ENCODE data around the gene PDLIM5.

Gene PDLIM5

GRCh38 chr4:94446386-94446785 is 5.4 kb upstream of the PDLIM5 start:
- CTCF ChIA-PET, result no interaction called here
- no peak for DNase-seq (ENCODE audit: extremely low spot score)
- TF ChIP-seq SP1 (IDR thresholded peaks at IDR 0.05), result no peak
- TF ChIP-seq FOXA1 (IDR thresholded peaks at IDR 0.05), result no peak
- no peak for TF ChIP-seq ARNT (IDR thresholded peaks at IDR 0.05)
- TF ChIP-seq HDGF (IDR thresholded peaks at IDR 0.05; ENCODE audit: borderline replicate concordance), result no peak
- TF ChIP-seq SUZ12 (IDR thresholded peaks at IDR 0.05), result no peak
- TF ChIP-seq L3MBTL2 (conservative IDR thresholded peaks at IDR 0.05), result no peak
- no peak for TF ChIP-seq CTBP1 (IDR thresholded peaks at IDR 0.05; ENCODE audit: borderline replicate concordance)
- TF ChIP-seq ZNF384 (IDR thresholded peaks at IDR 0.05), result no peak
- TF ChIP-seq FOXK2 (IDR thresholded peaks at IDR 0.05), result no peak
- no peak for TF ChIP-seq PKNOX1 (IDR thresholded peaks at IDR 0.05)
- TF ChIP-seq ELF4 (IDR thresholded peaks at IDR 0.05), result no peak
- TF ChIP-seq BHLHE40 (IDR thresholded peaks at IDR 0.05; ENCODE audit: borderline replicate concordance), result no peak
- TF ChIP-seq NFRKB (IDR thresholded peaks at IDR 0.05), result no peak
- no peak for TF ChIP-seq TARDBP (IDR thresholded peaks at IDR 0.05)
- POLR2A ChIA-PET, result no interaction called here

DNA sequence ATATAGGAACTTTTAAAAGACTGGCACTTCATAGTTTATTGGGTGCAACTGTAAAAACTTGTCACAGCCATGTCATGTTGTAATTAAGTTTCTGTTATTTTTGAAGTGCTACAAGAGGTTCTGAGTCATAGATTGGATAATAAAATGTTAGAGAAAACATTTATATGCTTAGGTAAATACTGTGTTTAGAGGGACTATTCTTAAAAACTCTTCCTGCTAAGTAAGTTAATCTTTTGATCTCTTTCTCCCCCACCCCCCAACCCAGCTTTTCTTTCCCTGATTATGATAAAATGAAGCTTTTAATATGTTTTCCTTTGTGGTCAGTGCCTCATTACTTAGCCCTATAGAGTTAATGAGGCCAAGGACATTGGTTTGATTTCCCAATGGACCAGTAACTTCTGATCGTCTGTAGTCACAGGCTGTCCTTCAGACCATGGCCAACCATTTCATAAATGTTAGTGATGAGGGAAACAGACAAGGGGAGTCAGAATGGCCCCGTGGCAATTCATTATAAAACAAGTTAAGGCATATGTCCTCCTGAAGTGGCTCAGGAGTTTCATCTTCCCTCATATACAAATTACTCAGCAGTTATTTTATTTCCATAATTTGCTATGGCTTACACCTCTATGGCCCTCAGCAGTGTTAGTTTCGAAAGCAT is 3.9 kb upstream of the PDLIM5 start:
- ChIA-PET CTCF (no interaction called here), POLR2A (no interaction called here)
- peak; percentile 61 for TF ChIP-seq PKNOX1 (IDR thresholded peaks at IDR 0.05)
- TF ChIP-seq NFRKB (IDR thresholded peaks at IDR 0.05), result no peak
- TF ChIP-seq SUZ12 (IDR thresholded peaks at IDR 0.05), result no peak
- DNase-seq (ENCODE audit: extremely low spot score), result no peak

GRCh38 chr4:94448815-94449375 is 2.8 kb upstream of the PDLIM5 start:
- no peak for TF ChIP-seq ARNT (IDR thresholded peaks at IDR 0.05)
- ChIA-PET CTCF (interaction anchor here (0.7 to 1.3 kb wide), 5 partner anchors 9 to 42 kb away, joined by 3 to 4 read pairs (median 3); no protein-coding TSS in a partner anchor), POLR2A (interaction anchor here (0.8 kb wide), 1 partner anchor 36 kb away, joined by 3 read pairs; no protein-coding TSS in a partner anchor)
- no peak for DNase-seq (ENCODE audit: extremely low spot score)

DNA sequence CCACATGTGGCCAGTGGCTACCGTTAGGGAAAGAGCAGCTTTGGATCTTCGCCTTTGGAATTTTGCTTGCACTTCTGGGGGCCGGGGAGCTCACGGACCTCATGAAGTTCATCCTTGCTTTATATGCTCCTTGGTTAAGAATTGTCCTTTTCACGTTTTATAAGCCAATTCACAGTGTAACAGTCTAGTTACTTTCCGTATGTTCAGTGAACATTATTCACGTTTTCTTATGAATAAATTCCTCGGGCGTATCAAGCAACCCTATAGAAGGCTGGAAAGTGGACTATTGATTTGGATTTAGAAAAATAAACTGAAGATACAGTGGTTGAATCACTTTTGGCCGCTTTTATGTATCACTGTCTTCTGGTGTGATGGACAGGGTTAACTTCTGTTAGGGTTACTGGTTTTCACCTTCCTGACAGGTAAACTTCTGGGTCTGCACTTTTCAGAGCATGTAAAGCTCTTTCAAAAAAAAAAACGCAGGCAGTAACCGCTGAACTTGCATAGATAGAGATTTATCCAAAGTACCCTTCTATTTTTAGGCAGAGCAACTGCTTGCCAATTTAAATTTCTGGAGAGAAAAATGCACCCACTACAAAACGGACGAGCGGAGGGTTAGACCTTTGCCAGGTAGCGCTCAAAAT is 569 bp upstream of the PDLIM5 start:
- POLR2A ChIA-PET, result no interaction called here
- CTCF ChIA-PET, result interaction anchor here (0.7 kb wide), 1 partner anchor 23 kb away, joined by 3 read pairs; no protein-coding TSS in a partner anchor

GRCh38 chr4:94452476-94453371 is 982 bp downstream of the PDLIM5 start:
- CTCF ChIA-PET, result interaction anchor here (0.7 to 1.0 kb wide), 2 partner anchors 11 to 1481 kb away, joined by 3 read pairs; no protein-coding TSS in a partner anchor
- no peak for TF ChIP-seq BHLHE40 (IDR thresholded peaks at IDR 0.05; ENCODE audit: borderline replicate concordance)
- no peak for TF ChIP-seq ZNF384 (IDR thresholded peaks at IDR 0.05)
- no peak for TF ChIP-seq FOXK2 (IDR thresholded peaks at IDR 0.05)
- POLR2A ChIA-PET, result interaction anchor here (0.6 to 1.1 kb wide), 3 partner anchors 66 to 119 kb away, joined by 3 read pairs; no protein-coding TSS in a partner anchor
- peak; percentile 56 for DNase-seq (ENCODE audit: extremely low spot score)

More for the DNA sequence above, 569 bp upstream of the PDLIM5 start:
- TF ChIP-seq ARNT (IDR thresholded peaks at IDR 0.05) (no peak), PKNOX1 (IDR thresholded peaks at IDR 0.05) (no peak), NFRKB (IDR thresholded peaks at IDR 0.05) (no peak), TARDBP (IDR thresholded peaks at IDR 0.05) (no peak), SP1 (IDR thresholded peaks at IDR 0.05) (no peak), FOXA1 (IDR thresholded peaks at IDR 0.05) (no peak), HDGF (IDR thresholded peaks at IDR 0.05; ENCODE audit: borderline replicate concordance) (no peak), FOXK2 (IDR thresholded peaks at IDR 0.05) (no peak), CTBP1 (IDR thresholded peaks at IDR 0.05; ENCODE audit: borderline replicate concordance) (no peak), ZNF384 (IDR thresholded peaks at IDR 0.05) (no peak), SUZ12 (IDR thresholded peaks at IDR 0.05) (no peak), L3MBTL2 (conservative IDR thresholded peaks at IDR 0.05) (no peak), ELF4 (IDR thresholded peaks at IDR 0.05) (no peak), BHLHE40 (IDR thresholded peaks at IDR 0.05; ENCODE audit: borderline replicate concordance) (no peak), FOXM1 (IDR thresholded peaks at IDR 0.05; ENCODE audit: borderline replicate concordance) (no peak), LEF1 (IDR thresholded peaks at IDR 0.05; ENCODE audit: borderline replicate concordance) (no peak)
- no peak for DNase-seq (ENCODE audit: extremely low spot score)
